ENCODE results near the gene MSANTD1.

The MSANTD1 gene

DNA sequence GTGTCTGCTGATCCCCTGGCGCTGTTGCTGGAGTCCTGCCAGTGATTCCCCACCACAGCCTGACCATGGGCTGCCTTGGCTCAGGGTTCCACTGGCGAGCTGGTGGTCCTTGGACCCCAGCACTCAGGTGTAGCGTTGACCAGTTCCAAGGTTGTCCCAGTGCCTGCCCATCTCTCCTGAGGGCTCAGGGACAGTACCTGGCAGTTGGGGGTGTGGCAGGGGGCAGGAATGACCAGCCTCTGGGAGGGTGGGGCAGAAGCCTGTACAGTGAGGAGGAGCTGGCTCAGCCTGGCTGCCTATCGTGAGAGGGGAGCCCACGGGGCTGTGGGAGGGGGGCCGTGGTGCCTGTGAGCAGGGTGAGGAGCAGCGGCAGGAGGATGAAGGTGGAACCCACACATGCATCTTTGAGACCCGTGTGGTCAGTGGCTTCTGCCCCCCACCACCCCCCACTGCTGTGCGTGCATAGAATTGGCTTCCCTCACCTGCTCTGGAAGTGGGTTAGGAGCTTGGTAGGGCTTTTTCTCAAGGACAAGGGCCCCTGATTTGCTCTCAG, 12.6 kb upstream of the MSANTD1 start:
- TF ChIP-seq, protein P1, sequence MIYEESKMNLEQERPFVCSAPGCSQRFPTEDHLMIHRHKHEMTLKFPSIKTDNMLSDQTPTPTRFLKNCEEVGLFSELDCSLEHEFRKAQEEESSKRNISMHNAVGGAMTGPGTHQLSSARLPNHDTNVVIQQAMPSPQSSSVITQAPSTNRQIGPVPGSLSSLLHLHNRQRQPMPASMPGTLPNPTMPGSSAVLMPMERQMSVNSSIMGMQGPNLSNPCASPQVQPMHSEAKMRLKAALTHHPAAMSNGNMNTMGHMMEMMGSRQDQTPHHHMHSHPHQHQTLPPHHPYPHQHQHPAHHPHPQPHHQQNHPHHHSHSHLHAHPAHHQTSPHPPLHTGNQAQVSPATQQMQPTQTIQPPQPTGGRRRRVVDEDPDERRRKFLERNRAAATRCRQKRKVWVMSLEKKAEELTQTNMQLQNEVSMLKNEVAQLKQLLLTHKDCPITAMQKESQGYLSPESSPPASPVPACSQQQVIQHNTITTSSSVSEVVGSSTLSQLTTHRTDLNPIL (CRISPR knock-in tag; IDR thresholded peaks at IDR 0.05; ENCODE audit: low read depth) = no peak
- no peak for TF ChIP-seq ZNF565 (CRISPR knock-in tag; conservative IDR thresholded peaks at IDR 0.05; ENCODE audit: low read depth)
- TF ChIP-seq, protein P2, sequence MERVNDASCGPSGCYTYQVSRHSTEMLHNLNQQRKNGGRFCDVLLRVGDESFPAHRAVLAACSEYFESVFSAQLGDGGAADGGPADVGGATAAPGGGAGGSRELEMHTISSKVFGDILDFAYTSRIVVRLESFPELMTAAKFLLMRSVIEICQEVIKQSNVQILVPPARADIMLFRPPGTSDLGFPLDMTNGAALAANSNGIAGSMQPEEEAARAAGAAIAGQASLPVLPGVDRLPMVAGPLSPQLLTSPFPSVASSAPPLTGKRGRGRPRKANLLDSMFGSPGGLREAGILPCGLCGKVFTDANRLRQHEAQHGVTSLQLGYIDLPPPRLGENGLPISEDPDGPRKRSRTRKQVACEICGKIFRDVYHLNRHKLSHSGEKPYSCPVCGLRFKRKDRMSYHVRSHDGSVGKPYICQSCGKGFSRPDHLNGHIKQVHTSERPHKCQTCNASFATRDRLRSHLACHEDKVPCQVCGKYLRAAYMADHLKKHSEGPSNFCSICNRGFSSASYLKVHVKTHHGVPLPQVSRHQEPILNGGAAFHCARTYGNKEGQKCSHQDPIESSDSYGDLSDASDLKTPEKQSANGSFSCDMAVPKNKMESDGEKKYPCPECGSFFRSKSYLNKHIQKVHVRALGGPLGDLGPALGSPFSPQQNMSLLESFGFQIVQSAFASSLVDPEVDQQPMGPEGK (CRISPR knock-in tag; IDR thresholded peaks at IDR 0.05; ENCODE audit: borderline replicate concordance) = no peak
- no peak for TF ChIP-seq ZNF70 (CRISPR knock-in tag; IDR thresholded peaks at IDR 0.05)
- TF ChIP-seq ZFP30 (CRISPR knock-in tag; IDR thresholded peaks at IDR 0.05) = no peak
- no peak for ATAC-seq

DNA sequence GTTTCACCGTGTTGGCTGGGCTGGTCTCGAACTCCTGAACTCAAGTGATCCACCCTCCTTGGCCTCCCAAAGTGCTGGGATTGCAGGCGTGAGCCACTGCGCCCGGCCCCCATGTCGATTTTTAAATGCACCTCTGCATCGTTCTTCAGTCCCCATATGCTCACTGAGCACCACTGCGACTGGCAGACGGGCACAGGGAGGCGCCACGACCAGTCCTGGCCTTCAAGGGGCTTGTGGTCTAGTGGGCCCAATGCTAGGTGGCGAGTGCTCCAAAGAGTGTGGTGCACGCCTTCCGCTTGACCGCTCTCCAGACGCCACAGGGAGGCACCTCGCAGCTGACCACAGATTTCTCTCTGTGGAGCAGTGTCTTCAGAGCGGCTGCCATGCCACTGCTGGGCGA, 11.7 kb upstream of the MSANTD1 start:
- TF ChIP-seq ZNF8 (CRISPR knock-in tag; IDR thresholded peaks at IDR 0.05) = no peak
- no peak for TF ChIP-seq BACH2 (CRISPR knock-in tag; IDR thresholded peaks at IDR 0.05; ENCODE audit: borderline replicate concordance)
- TF ChIP-seq, protein P3, sequence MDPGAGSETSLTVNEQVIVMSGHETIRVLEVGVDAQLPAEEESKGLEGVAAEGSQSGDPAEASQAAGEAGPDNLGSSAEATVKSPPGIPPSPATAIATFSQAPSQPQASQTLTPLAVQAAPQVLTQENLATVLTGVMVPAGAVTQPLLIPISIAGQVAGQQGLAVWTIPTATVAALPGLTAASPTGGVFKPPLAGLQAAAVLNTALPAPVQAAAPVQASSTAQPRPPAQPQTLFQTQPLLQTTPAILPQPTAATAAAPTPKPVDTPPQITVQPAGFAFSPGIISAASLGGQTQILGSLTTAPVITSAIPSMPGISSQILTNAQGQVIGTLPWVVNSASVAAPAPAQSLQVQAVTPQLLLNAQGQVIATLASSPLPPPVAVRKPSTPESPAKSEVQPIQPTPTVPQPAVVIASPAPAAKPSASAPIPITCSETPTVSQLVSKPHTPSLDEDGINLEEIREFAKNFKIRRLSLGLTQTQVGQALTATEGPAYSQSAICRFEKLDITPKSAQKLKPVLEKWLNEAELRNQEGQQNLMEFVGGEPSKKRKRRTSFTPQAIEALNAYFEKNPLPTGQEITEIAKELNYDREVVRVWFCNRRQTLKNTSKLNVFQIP (CRISPR knock-in tag; IDR thresholded peaks at IDR 0.05; ENCODE audit: borderline replicate concordance, low read depth) = no peak
- no peak for TF ChIP-seq TOX (CRISPR knock-in tag; IDR thresholded peaks at IDR 0.05; ENCODE audit: borderline replicate concordance)
- TF ChIP-seq ZNF70 (CRISPR knock-in tag; IDR thresholded peaks at IDR 0.05) = no peak
- no peak for TF ChIP-seq ZC3H10 (CRISPR knock-in tag; IDR thresholded peaks at IDR 0.05)
- no peak for TF ChIP-seq GLIS3 (CRISPR knock-in tag; IDR thresholded peaks at IDR 0.05)
- no peak for TF ChIP-seq PPARA (CRISPR knock-in tag; IDR thresholded peaks at IDR 0.05; ENCODE audit: borderline replicate concordance)
- TF ChIP-seq, protein P4, sequence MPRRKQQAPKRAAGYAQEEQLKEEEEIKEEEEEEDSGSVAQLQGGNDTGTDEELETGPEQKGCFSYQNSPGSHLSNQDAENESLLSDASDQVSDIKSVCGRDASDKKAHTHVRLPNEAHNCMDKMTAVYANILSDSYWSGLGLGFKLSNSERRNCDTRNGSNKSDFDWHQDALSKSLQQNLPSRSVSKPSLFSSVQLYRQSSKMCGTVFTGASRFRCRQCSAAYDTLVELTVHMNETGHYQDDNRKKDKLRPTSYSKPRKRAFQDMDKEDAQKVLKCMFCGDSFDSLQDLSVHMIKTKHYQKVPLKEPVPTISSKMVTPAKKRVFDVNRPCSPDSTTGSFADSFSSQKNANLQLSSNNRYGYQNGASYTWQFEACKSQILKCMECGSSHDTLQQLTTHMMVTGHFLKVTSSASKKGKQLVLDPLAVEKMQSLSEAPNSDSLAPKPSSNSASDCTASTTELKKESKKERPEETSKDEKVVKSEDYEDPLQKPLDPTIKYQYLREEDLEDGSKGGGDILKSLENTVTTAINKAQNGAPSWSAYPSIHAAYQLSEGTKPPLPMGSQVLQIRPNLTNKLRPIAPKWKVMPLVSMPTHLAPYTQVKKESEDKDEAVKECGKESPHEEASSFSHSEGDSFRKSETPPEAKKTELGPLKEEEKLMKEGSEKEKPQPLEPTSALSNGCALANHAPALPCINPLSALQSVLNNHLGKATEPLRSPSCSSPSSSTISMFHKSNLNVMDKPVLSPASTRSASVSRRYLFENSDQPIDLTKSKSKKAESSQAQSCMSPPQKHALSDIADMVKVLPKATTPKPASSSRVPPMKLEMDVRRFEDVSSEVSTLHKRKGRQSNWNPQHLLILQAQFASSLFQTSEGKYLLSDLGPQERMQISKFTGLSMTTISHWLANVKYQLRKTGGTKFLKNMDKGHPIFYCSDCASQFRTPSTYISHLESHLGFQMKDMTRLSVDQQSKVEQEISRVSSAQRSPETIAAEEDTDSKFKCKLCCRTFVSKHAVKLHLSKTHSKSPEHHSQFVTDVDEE (CRISPR knock-in tag; IDR thresholded peaks at IDR 0.05) = no peak
- no peak for ATAC-seq

DNA sequence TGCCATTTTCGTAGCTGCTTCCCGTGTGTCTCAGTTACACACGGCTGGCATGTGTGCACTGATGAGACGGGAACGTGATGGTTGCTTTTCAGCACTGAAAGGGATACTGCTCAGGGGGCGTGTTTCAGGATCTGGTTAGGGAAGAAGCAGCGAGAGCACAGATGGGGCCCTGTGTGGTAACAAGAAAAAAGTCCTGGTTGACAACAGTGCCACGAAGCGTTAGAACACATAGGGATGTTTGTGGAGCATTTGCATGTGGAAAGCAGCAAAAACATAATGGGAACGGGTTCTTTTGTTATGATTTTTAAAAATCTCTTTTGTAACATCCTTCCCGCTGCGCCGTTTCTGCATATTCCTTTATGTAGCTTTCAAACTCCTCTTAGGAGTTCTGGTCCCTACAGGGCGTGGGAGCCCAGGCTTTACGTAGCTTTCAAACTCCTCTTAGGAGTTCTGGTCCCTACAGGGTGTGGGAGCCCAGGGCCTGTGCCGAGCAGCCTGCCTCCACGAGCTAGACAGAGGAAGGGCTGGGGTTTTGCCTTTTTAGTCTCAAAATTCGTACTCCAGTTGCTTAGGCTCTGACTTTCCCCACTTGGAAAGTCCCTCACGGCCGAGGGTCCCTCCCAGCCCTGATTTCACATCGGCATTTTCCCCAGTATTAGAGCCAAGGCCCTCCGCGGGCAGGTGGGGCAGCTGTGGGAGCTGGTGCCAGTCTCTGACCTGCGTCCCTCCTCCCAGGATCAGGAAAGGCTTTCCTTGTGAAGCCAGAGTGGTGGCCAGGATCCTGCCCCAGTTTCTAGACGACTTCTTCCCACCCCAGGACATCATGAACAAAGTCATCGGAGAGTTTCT, 11.0 kb upstream of the MSANTD1 start:
- no peak for ATAC-seq
- TF ChIP-seq CSDC2 (CRISPR knock-in tag; IDR thresholded peaks at IDR 0.05) (no peak), TOX (CRISPR knock-in tag; IDR thresholded peaks at IDR 0.05; ENCODE audit: borderline replicate concordance) (no peak), ZC3H10 (CRISPR knock-in tag; IDR thresholded peaks at IDR 0.05) (no peak), OSR1 (CRISPR knock-in tag; IDR thresholded peaks at IDR 0.05) (no peak), GLIS3 (CRISPR knock-in tag; IDR thresholded peaks at IDR 0.05) (no peak), ARNTL (CRISPR knock-in tag; IDR thresholded peaks at IDR 0.05; ENCODE audit: borderline replicate concordance, low read depth) (no peak), TCF4 (CRISPR knock-in tag; IDR thresholded peaks at IDR 0.05; ENCODE audit: borderline replicate concordance) (no peak), ZFP30 (CRISPR knock-in tag; IDR thresholded peaks at IDR 0.05) (no peak), PPARA (CRISPR knock-in tag; IDR thresholded peaks at IDR 0.05; ENCODE audit: borderline replicate concordance) (no peak), RARB (CRISPR knock-in tag; IDR thresholded peaks at IDR 0.05) (no peak), ISL1 (CRISPR knock-in tag; IDR thresholded peaks at IDR 0.05) (no peak), ESRRG (CRISPR knock-in tag; IDR thresholded peaks at IDR 0.05) (no peak), ZNF565 (CRISPR knock-in tag; conservative IDR thresholded peaks at IDR 0.05; ENCODE audit: low read depth) (no peak), ZFP3 (CRISPR knock-in tag; IDR thresholded peaks at IDR 0.05) (no peak), SNAI2 (CRISPR knock-in tag; IDR thresholded peaks at IDR 0.05) (no peak)
- TF ChIP-seq, protein P5, sequence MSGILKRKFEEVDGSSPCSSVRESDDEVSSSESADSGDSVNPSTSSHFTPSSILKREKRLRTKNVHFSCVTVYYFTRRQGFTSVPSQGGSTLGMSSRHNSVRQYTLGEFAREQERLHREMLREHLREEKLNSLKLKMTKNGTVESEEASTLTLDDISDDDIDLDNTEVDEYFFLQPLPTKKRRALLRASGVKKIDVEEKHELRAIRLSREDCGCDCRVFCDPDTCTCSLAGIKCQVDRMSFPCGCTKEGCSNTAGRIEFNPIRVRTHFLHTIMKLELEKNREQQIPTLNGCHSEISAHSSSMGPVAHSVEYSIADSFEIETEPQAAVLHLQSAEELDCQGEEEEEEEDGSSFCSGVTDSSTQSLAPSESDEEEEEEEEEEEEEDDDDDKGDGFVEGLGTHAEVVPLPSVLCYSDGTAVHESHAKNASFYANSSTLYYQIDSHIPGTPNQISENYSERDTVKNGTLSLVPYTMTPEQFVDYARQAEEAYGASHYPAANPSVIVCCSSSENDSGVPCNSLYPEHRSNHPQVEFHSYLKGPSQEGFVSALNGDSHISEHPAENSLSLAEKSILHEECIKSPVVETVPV (CRISPR knock-in tag; IDR thresholded peaks at IDR 0.05) = no peak
- TF ChIP-seq, protein P3 (CRISPR knock-in tag; IDR thresholded peaks at IDR 0.05; ENCODE audit: borderline replicate concordance, low read depth) = no peak
- TF ChIP-seq, protein P1 (CRISPR knock-in tag; IDR thresholded peaks at IDR 0.05; ENCODE audit: low read depth) = no peak

Measured in SK-N-SH treated with all-trans-retinoic acid at 6 μM for 48 hours (cell line).